Measurements from ENCODE around the gene FBXO7. TPM values are rescaled to one million over a fixed set of nuclear protein-coding genes. Genes with fewer than 3 reads are reported as not detected.

Gene FBXO7
- total and polyA plus RNA-seq, 9 of the 15 experiments (the other 6 are each of a cell fraction or from before 2014, with no cell fraction given): 34.0 to 162 (median 85.2) TPM

- TF ChIP-seq ZBED1 (IDR thresholded peaks at IDR 0.05): no peak
Measured at GRCh38 chr22:32534252-32535235, 59.9 kb downstream of the FBXO7 start (continued).

- H3K9me1 ChIP-seq (ENCODE audit: control insufficient read depth, insufficient read depth, low read length): no peaks in the 10 kb centered on the region
- TF ChIP-seq KLF10 (CRISPR knock-in tag; IDR thresholded peaks at IDR 0.05) (no peak), CTCF (IDR thresholded peaks at IDR 0.05 in 2 of 3, conservative IDR thresholded peaks at IDR 0.05 in 1 of 3; ENCODE audit: insufficient read depth in 2 of 3, low read depth in 1 of 3, low read length in 3 of 3) (no peak), GABPA (tag; conservative IDR thresholded peaks at IDR 0.05; ENCODE audit: low read depth) (no peak), HINFP (tag; conservative IDR thresholded peaks at IDR 0.05; ENCODE audit: low read depth) (no peak), HMG20B (CRISPR knock-in tag; IDR thresholded peaks at IDR 0.05) (no peak), EHMT2 (IDR thresholded peaks at IDR 0.05) (no peak), EWSR1 (IDR thresholded peaks at IDR 0.05; ENCODE audit: borderline replicate concordance, low read depth, partially characterized antibody) (no peak), ZNF224 (CRISPR knock-in tag; IDR thresholded peaks at IDR 0.05) (no peak), KAT2B (IDR thresholded peaks at IDR 0.05; ENCODE audit: low read depth, low read length) (no peak)
- H2AFZ ChIP-seq (ENCODE audit: low read depth, low read length): no peak overlapping the region
- POLR2A ChIA-PET: no interaction called here
- H3K27me3 ChIP-seq (ENCODE audit: control insufficient read depth in 2 of 2, insufficient read depth in 2 of 2, low read length in 2 of 2): no peaks in the 10 kb centered on the region
- intact Hi-C loops (cut with micrococcal nuclease): no loop called here
- ATAC-seq: no peak
- WGBS (ENCODE audit: insufficient coverage, low coverage, missing lambda C conversion rate): 57% methylated on average over 7 of the region's 11 CpGs
- H3K4me3 ChIP-seq: no peak overlapping the region
- BruUV-seq (replicated peaks): no TSS peak
- CTCF ChIA-PET (ENCODE audit: low intra/inter-chr PET ratio): no interaction called here
- no peak overlapping the region for H3K4me2 ChIP-seq (ENCODE audit: insufficient read depth, low read length)
- no peaks in the 10 kb centered on the region for H4K20me1 ChIP-seq (replicated peaks; ENCODE audit: control insufficient read depth, insufficient read depth, low read length)
- no peak overlapping the region for H3K27ac ChIP-seq (ENCODE audit: extremely low read depth, low read depth, low read length)
- no peak for FAIRE-seq
- no peaks in the 10 kb centered on the region for H3K36me3 ChIP-seq (ENCODE audit: control insufficient read depth, insufficient read depth, low read length)
- H3K9ac ChIP-seq (ENCODE audit: insufficient read depth in 1 of 2, low read depth in 2 of 2, low read length in 2 of 2): no peak overlapping the region
- no peaks in the 10 kb centered on the region for H3K9me3 ChIP-seq (replicated peaks; ENCODE audit: control insufficient read depth, insufficient read depth, low read depth, low read length)
- H3K79me2 ChIP-seq (ENCODE audit: control insufficient read depth, insufficient read depth, low read length): no peaks in the 10 kb centered on the region
- in situ Hi-C loops (cut with MboI): loop anchor here (25.0 kb wide), 1 partner anchor 677 kb away; no protein-coding TSS in a partner anchor
- no peak for DNase-seq (ENCODE audit: extremely low read depth in 1 of 4, low spot score in 3 of 4)
- peaks cover 16 to 32% of the 10 kb centered on the region in 2 experiments for H3K4me1 ChIP-seq (replicated peaks in 1 of 2; ENCODE audit: control insufficient read depth in 2 of 2, insufficient read depth in 2 of 2, low read length in 2 of 2)
Measured at GRCh38 chr22:32535531-32536190, 61.0 kb downstream of the FBXO7 start.
